GM19467 (cell line): Measurements from ENCODE around the gene NCF4.

Source experiments
- ATAC-seq: cut with Tn5 transposase; IDR thresholded peaks from one replicate; pipeline ENCODE4 v1.9.1; 2021; ENCODE audit warnings: mild to moderate bottlenecking, moderate library complexity; ENCODE audit not compliant: unreplicated experiment

The NCF4 gene

GRCh38 chr22:36835903-36836302, 24.9 kb upstream of the NCF4 start:
- no peak for ATAC-seq

DNA sequence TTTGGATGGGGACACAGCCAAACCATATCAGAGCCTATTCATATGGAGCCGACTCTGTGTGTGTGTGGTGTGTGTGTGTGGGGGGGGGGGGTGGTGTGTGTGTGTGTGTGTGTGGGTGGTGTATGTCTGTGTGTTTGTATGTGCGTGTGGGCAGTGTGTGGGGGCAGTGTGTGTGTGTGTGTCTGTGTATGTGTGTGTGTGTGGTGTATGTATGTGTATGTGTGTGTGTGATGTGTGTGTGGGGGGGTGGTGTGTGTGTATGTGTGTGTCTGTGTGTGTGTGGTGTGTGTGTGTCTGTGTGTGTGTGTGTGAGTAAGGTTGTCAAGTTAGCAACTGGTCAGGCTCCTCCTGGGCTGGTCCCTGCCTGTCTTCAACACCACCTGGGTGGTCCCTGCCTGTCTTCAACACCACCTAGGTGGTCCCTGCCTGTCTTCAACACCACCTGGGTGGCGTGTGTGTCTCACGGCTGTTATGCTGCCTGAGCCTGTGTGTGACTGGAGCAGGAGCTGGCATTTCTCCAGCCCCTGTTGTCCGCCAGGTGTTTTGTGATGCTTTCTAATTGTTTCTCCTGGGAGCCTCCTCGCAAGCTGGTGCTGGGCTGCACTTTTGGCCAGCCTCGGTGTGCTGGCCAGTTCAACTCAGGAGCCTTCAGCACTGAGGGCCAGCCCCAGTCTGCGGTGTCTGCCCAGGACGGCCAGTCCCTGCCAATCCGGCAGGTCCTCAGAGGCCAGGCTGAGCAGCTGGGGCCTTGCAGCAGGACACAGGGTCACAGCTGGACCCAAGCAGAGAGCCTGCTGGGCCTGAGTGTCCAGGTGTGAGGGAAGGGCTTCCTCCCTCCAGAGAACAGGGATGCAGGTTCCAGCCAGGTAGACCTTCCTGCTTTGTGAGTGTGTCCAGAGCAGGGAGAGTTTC, 22.4 kb upstream of the NCF4 start:
- no peak for ATAC-seq

DNA sequence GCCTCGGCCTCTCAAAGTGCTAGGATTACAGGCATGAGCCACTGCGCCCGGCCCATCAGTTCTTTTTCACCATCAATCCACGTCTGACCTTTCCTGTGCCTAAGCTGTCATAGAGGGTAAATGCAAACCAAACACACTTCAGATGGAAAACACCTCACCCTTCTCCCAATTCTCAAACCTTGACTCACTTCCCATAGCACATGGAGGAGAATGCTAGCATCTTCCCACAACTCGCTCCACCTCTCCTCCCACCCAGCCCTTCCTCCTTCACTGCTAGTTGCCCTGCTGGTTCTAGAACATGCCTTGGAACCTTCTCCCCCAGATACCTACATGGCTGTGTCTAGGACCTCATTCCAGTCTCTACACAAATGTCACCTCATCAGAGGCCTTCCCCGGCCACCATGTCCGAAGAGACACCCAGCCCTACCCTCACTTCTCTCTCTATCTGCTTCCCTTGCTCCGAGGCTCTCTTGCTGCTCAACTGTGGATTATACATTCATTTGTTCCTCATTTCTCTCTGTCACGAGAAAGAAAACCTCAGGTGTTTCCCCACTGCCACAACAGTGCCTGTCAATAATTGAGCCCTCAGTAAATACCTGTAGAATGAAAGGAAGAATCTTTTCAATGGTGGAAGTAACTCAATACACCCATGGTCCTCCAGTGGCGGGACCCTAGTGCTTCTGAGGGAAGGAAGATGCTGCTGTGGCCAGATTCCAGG, 21.3 kb upstream of the NCF4 start:
- ATAC-seq = no peak

DNA sequence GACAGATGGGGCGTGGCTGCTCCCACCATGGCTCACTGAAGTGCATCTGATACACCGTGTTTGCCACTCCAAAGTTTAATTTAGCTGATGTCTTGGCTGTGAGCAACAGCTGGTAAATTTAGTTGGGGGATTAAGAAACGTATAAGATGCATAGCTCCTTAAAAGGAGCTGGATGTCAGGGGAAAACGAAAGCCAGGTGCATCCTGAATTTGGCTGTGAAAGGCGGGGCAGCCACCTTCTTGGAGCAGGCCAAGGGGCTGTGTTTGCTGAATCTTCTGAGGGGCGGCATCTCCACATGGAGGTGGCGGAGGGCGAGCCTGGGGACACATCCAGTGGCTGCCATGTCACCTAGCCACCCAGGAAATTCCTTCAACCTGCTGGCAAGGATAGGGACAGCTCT, 20.7 kb upstream of the NCF4 start:
- ATAC-seq = no peak

DNA sequence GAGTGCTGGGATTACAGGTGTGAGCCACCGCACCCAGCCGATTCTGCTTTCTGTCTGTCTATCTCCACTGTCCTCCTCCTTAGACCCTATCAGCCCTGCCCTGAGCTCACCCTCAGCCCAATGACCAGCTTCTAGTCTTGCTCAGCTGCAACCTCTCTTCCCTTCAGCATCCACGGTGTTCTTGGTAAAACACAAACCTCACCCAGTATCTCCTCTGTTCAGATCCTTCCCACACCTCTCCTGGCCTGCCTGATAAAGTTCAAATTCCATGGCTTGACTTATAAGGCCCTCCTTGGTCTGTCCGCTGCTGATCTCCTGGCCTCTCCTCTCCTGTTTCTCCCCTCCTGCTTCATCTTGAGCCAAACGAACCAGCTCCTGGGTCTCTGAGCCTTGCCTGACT, 14.5 kb upstream of the NCF4 start:
- ATAC-seq = no peak

- ATAC-seq = no peak
Observed at GRCh38 chr22:36846949-36847348, 13.9 kb upstream of the NCF4 start.

DNA sequence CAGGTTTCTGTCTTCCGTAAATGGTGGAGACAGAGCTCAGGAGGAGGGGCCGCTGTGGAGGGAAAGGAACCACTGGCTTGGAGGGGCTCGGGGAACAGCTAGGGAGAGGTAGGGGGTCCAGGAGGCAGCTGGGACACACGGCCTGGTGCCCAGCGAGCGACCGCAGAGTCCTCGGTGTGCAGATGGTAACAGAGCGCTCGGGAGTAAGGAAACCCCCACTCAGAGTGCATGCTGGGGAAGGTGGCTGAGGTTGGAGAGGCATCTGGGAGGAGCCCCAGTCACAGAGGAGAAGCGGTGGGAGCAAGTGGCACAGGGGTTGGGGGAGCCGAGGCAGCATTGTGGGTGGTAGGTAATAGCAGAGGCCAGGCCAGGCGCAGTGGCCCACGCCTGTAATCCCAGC, 10.8 kb upstream of the NCF4 start:
- ATAC-seq = no peak

- no peak for ATAC-seq
Observed at GRCh38 chr22:36850682-36851081, 10.1 kb upstream of the NCF4 start.

GRCh38 chr22:36852056-36852973, 8.5 kb upstream of the NCF4 start:
- ATAC-seq = no peak

- no peak for ATAC-seq
Observed at GRCh38 chr22:36853407-36854099, 7.3 kb upstream of the NCF4 start.

GRCh38 chr22:36855478-36855877, 5.3 kb upstream of the NCF4 start:
- no peak for ATAC-seq

- no peak for ATAC-seq
Observed at GRCh38 chr22:36856121-36856791, 4.5 kb upstream of the NCF4 start.

DNA sequence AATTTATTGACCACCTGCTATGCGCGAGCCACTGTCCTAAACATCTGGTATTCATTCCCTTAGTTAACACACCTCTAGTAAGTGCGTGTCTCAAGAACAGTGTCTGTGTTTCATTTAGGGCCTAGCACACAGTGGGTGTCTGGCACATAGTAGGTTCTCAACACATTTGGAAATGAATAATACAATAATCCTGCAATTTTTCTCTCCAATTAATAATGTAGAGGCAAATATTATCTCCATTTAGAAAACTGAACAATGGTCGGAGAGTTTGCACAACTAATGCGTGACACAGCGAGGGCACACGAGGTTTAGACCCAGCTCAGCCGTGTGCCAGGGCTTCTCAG, 4.0 kb upstream of the NCF4 start:
- no peak for ATAC-seq

GRCh38 chr22:36858156-36858555, 2.6 kb upstream of the NCF4 start:
- ATAC-seq = no peak

- no peak for ATAC-seq
Observed at GRCh38 chr22:36858966-36859365, 1.8 kb upstream of the NCF4 start.

GRCh38 chr22:36860017-36860416, 789 bp upstream of the NCF4 start:
- ATAC-seq = no peak

GRCh38 chr22:36860438-36860820, 377 bp upstream of the NCF4 start:
- no peak for ATAC-seq

DNA sequence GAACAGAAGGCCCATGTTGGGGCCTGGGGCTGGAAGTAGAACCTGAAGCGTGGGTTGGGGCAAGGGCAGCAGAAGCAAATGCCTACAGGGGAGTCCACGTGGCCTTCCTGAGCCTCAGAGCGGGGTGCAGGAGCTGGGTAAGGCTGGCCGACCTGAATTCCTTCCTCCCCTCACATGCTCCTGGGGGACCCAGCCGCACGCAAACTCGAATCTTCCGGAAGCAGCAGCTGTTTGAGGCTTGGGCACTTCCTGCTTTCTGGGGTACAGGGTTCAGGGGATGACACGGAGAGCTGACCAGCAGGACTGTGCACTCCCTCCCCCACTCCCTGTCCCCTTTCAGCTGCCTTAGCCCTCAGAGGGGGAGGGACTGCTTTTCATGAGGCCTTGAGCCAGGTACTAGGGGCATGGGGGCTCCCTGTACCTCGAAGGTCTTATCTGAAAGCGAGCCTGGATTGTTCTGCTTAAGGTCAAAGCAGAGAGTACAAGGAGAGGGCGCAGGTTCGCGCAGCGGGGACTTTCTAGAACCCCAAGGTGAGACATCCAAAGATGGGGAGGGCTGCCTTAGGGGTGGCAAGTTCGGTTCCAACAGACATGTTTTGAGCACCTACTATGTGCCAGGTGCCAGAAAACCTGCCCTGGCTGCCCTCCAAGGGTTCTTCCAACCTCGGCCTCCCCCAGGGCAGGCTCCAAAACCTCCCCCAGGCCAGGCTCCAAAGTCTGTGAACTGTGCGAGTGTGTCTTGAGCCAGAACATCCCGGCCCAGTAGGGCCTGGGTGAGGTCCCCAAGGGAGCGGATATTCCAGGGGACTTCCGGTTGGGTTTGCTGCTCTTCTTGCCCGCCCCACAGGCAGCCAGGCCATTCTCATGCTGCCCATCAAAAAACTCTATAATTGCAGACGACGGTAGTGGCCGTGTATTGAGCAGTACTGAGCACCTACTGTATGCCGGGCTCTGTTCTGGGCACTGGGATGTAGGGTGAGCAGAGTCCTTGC, 1.7 kb downstream of the NCF4 start:
- no peak for ATAC-seq

DNA sequence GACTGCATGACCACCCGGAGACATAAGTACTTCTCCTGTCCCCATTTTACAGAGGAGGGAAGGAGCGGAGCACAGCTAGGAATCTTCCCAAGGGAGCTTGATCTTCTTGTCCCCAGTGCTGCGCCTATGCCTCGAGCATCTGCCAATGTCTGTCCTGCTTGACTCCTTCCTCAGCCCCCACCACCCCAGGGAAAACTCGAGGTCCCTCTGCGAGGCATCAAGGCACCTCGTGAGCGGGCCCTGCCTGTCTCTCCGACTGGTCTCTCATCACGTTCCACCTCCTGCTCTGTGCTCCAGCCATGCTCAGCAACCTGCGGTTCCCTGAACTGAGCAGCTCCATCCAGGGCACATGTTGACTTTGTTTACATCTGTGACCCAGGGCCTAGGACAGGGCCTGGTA, 2.5 kb downstream of the NCF4 start:
- no peak for ATAC-seq
